Sciatic nerve (tissue), 2 donors: ENCODE measurements around the gene SGSM1. TPM values are rescaled to one million over a fixed set of nuclear protein-coding genes. Genes with fewer than 3 reads are reported as not detected.

Experiments used
- ATAC-seq: fragments of 200-7000 bp; cut with Tn5 transposase; one replicate; pipeline ENCODE4 v1.9.1; 2020; ENCODE audit warnings: mild to moderate bottlenecking, moderate library complexity
- DNase-seq: peaks from one replicate; pipeline ENCODE4 v3.0.0-alpha.2; 2020; ENCODE audit warnings: low spot score
- intact Hi-C: fragments of 100-400 bp; cut with DNase I; formaldehyde crosslinking; loops from one replicate; pipeline ENCODE4 v1.14.2; 2022
- total RNA-seq: library from RNA; stranded (reverse); fragmentation: NEBNext Ultra II Directional; extraction: Animal tissue kit (Norgen Biotek cat#: 25700); gene quantifications from one replicate; pipeline ENCODE4 v1.2.1, GENCODE V29; 2021
- donor health status: DM: no; HTN: no; CAD: no.
- donor health status: DM: no; HTN: no; CAD: no.

SGSM1 gene
- total RNA-seq, 1 donor from 2014 or later: 2.9 TPM

DNA sequence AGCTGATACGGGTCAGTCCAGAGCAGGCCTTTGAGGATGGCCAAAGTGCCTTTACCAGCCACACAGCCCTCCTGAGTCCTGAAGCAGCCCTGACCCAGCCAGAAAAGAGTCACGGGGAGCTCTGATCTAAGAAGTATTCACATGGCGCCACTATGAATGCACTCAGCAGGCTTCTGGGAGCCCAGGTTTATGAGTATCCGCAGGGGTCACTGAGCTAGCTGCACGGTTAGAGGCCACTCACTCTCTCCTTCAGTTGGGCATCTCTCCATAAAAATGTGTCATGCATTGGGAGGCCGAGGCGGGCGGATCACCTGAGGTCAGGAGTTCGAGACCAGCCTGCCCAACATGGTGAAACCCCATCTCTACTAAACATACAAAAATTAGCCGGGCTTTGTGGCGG, 156.8 kb downstream of the SGSM1 start:
- intact Hi-C loops: no loop called here
- no peak for DNase-seq

DNA sequence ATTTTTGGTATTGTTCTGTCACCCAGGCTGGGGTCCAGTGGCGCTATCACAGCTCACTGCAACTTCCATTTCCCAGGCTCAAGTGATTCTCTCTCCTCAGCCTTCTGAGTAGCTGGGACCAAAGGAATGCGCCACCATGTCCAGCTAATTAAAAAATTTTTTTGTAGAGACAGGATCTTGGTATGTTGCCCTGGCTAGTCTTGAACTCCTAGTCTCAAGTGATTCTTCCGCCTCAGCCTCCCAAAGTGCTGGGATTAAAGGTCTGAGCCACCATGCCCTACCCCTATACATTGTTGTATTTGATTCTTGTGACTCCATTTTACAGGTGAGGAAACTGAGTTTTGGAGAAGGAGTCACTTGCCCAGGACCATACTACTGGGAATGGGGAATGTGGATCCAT, 158.4 kb downstream of the SGSM1 start:
- intact Hi-C loops: no loop called here
- DNase-seq (no peak), ATAC-seq (no peak)

More for the DNA sequence above, 156.8 kb downstream of the SGSM1 start:
- no peak for ATAC-seq

DNA sequence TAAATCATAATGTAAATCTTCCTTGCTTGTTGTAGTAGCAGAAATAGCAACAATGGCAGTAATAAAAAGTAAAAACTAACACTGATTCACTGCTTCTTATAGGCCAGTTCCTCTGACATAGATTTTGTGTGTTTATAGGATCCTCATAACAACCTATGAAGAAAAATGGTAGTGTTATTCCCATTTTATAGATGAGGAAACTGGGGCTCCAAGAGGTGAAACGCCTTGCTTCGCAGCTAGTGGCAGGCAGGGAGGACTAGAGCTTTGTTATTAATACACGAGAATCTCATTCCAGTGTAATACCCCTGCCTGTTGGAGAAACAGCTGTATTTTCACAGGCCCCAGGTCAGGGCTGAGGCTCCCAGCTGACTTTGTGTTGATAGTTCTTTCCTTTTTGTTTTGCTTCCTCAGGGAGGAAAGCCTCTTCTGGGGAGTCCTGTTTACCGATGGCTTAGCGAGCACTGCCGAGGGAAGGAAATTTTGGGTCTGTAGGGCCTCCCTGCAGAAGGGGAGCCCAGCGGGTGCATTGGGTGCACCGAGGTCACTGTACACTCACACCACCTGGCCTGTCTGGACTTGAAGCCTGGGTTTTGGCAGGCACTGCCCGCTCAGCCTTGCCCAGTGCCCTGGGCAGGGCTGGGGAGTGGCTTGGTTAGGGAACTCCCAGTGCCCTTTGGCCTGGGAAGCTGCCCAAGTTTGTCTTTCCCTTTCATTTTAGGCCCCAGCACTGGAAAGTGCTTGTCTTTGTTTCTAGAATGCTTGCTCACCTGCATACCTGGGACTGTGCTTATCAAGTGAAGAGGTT, 160.0 kb downstream of the SGSM1 start:
- DNase-seq: no peak

DNA sequence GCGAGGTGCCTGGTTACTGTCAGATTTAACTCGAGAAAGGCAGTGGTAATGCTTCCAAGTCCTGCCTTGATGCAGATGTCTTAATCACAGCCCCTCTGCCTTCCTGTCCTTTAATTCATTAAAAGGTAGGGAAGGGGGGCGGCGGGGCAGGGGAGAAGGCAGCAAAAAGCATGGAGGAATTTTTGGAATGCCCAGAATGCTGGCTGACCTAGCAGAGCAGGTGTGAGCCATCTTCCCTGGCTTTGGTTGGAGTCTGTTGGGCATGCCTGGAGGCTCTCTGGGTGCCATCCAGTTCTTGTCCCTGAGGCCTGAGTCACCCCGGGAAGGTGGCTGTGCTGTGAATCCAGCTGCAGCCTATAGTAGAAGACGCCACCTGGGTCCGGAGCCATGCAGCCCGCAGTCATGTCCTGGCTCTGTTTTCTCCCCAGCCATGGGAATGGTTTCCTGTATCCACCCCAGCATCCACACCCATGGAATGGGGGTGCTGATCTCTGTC, 162.1 kb downstream of the SGSM1 start:
- no peak for DNase-seq
- intact Hi-C loops: no loop called here
- no peak for ATAC-seq

More for the DNA sequence above, 160.0 kb downstream of the SGSM1 start:
- peak; percentile 87 for ATAC-seq
- intact Hi-C loops: no loop called here

DNA sequence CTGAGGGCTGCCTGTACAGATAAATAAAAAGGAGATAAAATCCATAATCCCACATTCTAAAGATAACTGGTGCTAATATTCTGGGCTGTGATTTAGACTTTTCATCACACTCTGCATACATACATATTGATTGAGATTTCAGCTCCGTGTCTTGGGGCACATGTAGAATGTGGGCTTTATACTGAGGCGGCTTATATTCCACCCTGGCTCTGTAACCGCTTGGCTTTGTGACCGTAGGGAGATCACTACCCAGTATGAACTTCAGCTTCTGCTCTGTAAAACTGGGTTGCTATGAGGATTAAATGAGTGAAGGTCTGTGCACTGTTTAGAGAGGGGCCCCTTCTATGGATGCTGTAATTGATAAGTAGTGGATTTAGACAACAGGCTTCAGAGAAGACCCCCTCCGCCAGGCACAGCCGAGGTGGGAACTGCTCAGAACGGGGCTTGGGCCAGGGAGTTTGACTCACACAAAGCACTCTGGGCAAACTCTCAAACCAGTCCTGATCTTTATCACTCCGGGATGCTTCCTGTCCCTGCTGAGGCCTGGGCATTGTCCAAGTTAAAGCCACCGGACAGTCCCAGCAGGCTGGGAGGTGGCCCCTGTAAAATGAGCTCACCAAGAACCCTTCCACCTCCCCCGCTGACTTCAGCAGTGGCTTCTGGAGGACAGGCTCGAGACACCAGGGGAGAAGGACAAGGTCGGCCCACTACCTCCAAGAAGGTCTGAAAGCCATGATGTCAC, 163.7 kb downstream of the SGSM1 start:
- intact Hi-C loops: no loop called here
- ATAC-seq: peak; percentile 64
- DNase-seq: no peak

DNA sequence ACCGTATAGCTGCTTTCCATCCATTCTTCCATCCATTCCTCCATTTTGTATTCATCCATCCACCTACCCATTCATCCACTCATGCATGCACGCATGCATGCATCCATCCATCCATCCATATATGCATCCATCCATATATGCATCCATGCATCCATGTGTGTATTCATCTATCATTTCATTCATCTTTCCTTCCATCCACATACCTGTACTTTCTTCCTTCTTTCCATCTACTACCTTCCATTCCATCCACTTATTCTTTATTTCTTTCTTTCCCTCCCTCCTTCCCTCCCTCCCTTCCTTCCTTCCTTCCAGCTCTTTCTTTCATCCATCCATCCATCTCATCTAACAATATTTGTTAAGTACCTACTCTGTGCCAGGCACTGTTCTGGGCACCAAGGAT, 166.4 kb downstream of the SGSM1 start:
- DNase-seq: no peak
- intact Hi-C loops: no loop called here
- no peak for ATAC-seq

DNA sequence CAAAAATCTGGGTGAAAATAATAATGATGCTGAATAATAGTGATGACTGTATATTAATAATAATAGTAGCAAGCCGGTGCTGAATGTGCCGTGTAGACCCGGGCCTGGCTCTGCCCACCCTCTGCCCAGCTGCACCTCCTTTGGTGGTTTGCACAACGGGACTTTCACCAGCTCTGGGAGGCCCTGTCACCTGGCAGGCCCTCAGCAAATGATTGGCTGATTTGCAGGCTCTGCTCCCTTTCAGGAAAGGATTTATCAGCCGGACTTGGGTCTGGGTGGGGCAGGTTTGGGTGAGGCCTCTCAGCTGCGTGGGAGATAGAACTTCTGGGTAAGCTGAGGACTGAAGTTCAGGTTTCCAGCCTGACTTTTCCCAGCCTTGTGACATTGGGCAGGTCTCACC, 167.9 kb downstream of the SGSM1 start:
- intact Hi-C loops: no loop called here
- DNase-seq (no peak), ATAC-seq (no peak)

DNA sequence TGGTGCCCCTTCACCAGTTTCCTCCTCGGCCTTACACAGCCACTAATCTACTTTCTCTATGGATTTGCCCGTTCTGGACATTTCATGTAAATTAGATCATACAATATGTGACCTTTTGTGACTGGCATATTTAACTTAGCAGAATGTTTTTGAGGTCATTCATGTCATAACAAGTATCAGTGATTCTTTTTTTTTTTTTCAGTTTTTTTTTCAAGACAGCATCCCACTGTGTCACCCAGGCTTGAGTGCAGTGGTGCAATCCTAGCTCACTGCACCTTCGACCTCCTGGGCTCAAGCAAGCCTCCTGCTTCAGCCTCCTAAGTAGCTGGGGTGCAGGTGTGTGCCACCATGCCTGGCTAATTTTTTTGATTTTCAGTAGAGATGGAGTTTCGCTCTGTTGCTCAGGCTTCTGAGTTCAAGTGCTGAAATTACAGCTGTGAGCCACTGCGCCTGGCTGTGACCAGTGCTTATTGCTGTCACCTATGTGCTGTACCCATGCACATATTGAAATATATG, 169.2 kb downstream of the SGSM1 start:
- ATAC-seq: no peak
- intact Hi-C loops: no loop called here
- DNase-seq: no peak

DNA sequence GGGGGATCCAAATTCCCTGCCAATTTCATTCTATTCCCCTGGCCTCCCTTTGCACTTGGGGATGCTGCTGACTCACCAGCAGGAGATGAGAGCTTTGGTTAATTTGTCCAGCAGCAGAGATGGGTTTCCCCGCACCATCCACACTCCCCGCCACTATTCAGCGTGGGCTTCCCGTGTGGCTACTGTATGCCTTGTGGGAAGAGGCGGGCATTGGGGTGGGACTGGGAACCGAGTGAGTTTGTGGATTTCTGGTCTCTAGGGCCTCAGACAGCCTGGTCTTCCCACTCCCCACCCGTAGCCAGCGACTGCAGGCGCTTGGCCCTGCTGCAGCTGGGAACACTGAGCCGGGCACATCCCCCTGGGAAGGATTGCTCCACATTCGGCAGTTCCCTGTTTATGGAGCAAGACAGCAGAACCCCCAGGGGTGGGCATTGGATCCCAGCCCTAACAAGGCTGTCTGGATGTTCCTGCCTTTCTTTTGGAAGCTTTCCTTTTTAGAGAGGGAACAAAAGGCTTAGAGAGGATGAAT, 169.9 kb downstream of the SGSM1 start:
- intact Hi-C loops: no loop called here
- ATAC-seq (peak; percentile 91), DNase-seq (peak; percentile 76)

DNA sequence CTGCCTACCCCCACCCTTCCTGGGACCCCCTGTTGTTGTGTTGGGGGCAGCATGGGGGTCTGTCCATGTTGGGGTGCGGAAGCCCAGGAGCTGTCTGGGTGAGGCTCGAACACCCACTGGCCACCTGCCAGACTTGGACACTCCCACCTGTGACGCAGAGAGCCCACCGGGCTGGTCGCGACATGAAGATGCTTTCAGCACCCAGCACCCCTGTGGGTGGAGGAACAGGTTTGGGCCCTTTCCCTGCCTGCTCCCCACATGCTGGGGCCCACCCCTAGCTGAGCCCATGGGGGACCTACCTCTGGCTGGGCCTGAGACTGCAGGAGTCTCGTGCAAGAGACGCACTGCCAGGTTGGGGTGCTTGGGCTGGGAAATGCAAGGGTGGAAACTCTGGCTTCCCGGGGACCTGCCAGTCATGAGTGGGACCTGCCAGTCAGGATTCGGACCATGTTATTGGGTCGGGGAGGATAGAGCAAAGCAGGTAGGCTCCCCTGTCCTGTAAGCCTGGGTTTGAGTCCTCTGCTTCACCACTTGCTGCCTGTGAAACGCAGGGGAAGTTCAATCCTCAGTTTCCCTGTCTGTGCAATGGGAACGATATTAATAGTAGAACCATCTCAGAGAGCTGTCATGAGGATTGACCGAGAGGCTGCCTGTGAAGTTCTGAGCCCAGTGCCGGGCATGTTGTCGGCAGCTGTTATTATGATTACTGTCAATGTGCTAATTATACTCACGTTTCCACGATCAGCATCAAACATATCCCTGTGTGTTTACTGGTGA, 170.6 kb downstream of the SGSM1 start:
- ATAC-seq (peak; percentile 35), DNase-seq (no peak)
- intact Hi-C loops: no loop called here

Other genes starting within 250 kb of the SGSM1 start
- 17.5 TPM for gene LRRC75B, start 213.1 kb upstream of the SGSM1 start, total RNA-seq
- gene GGT1, start 203.0 kb upstream of the SGSM1 start, total RNA-seq: 9.0 TPM
- gene PIWIL3, start 31.5 kb upstream of the SGSM1 start, total RNA-seq: not detected
- gene LHFPL7, start 140.5 kb downstream of the SGSM1 start, total RNA-seq: not detected
- 65.1 TPM for gene KIAA1671, start 146.5 kb downstream of the SGSM1 start, total RNA-seq